ENCODE results near the gene LRRK2. TPM values are rescaled to one million over a fixed set of nuclear protein-coding genes. Genes with fewer than 3 reads are reported as not detected.

The LRRK2 gene
- total RNA-seq: 0.05 to 0.36 TPM (median 0.35 TPM) in 3 replicates
- long read RNA-seq: 0 reads

GRCh38 chr12:40224439-40225291, at the start of gene LRRK2:
Gene LRRK2 (plus strand): TSS chr12:40224997. CDS start chr12:40225132, 135 bp downstream.
- peak within 1 kb of the TSS; percentile 60 for H3K4me3 Mint-ChIP-seq (ENCODE audit: unreplicated experiment)
- H3K9me3 Mint-ChIP-seq (ENCODE audit: low read depth): peaks cover 2% of the 10 kb centered on the region
- H3K27me3 Mint-ChIP-seq (ENCODE audit: low read depth): peaks cover 33% of the 10 kb centered on the region
- peaks cover 10% of the 10 kb centered on the region for H3K4me1 Mint-ChIP-seq (ENCODE audit: low read depth)
- no peak within 1 kb of the TSS for H3K27ac Mint-ChIP-seq (ENCODE audit: unreplicated experiment)
- TF ChIP-seq CTCF (IDR thresholded peaks at IDR 0.05): peak; percentile 44
- H3K36me3 Mint-ChIP-seq (ENCODE audit: low read depth): no peaks in the 10 kb centered on the region
- DNase-seq (ENCODE audit: low spot score): peak; percentile 75

- TF ChIP-seq CTCF (IDR thresholded peaks at IDR 0.05): no peak
- H3K4me1 Mint-ChIP-seq (ENCODE audit: low read depth): no peaks in the 10 kb centered on the region
- H3K9me3 Mint-ChIP-seq (ENCODE audit: low read depth): peaks cover under 1% of the 10 kb centered on the region
- no peaks in the 10 kb centered on the region for H3K27me3 Mint-ChIP-seq (ENCODE audit: low read depth)
- no peaks in the 10 kb centered on the region for H3K36me3 Mint-ChIP-seq (ENCODE audit: low read depth)
- DNase-seq (ENCODE audit: low spot score): no peak
- H3K27ac Mint-ChIP-seq (ENCODE audit: unreplicated experiment): no peak overlapping the region
- H3K4me3 Mint-ChIP-seq (ENCODE audit: unreplicated experiment): no peak overlapping the region
These were observed 49.8 kb upstream of the LRRK2 start for GRCh38 chr12:40175045-40175444.

GRCh38 chr12:40175489-40175888, 49.3 kb upstream of the LRRK2 start:
- H3K27me3 Mint-ChIP-seq (ENCODE audit: low read depth): no peaks in the 10 kb centered on the region
- H3K4me1 Mint-ChIP-seq (ENCODE audit: low read depth): no peaks in the 10 kb centered on the region
- peaks cover 5% of the 10 kb centered on the region for H3K9me3 Mint-ChIP-seq (ENCODE audit: low read depth)
- no peak overlapping the region for H3K4me3 Mint-ChIP-seq (ENCODE audit: unreplicated experiment)
- H3K27ac Mint-ChIP-seq (ENCODE audit: unreplicated experiment): no peak overlapping the region
- no peaks in the 10 kb centered on the region for H3K36me3 Mint-ChIP-seq (ENCODE audit: low read depth)
- no peak for DNase-seq (ENCODE audit: low spot score)
- TF ChIP-seq CTCF (IDR thresholded peaks at IDR 0.05): no peak

- no peaks in the 10 kb centered on the region for H3K36me3 Mint-ChIP-seq (ENCODE audit: low read depth)
- DNase-seq (ENCODE audit: low spot score): no peak
- no peaks in the 10 kb centered on the region for H3K27me3 Mint-ChIP-seq (ENCODE audit: low read depth)
- peaks cover 5% of the 10 kb centered on the region for H3K9me3 Mint-ChIP-seq (ENCODE audit: low read depth)
- no peak for TF ChIP-seq CTCF (IDR thresholded peaks at IDR 0.05)
- no peaks in the 10 kb centered on the region for H3K4me1 Mint-ChIP-seq (ENCODE audit: low read depth)
- H3K4me3 Mint-ChIP-seq (ENCODE audit: unreplicated experiment): no peak overlapping the region
- no peak overlapping the region for H3K27ac Mint-ChIP-seq (ENCODE audit: unreplicated experiment)
These were observed 46.1 kb upstream of the LRRK2 start for GRCh38 chr12:40178701-40179100.

GRCh38 chr12:40181490-40181889, 43.3 kb upstream of the LRRK2 start:
- no peak for TF ChIP-seq CTCF (IDR thresholded peaks at IDR 0.05)
- DNase-seq (ENCODE audit: low spot score): no peak
- H3K36me3 Mint-ChIP-seq (ENCODE audit: low read depth): no peaks in the 10 kb centered on the region
- peaks cover 5% of the 10 kb centered on the region for H3K9me3 Mint-ChIP-seq (ENCODE audit: low read depth)
- H3K27ac Mint-ChIP-seq (ENCODE audit: unreplicated experiment): no peak overlapping the region
- H3K4me1 Mint-ChIP-seq (ENCODE audit: low read depth): no peaks in the 10 kb centered on the region
- H3K4me3 Mint-ChIP-seq (ENCODE audit: unreplicated experiment): no peak overlapping the region
- H3K27me3 Mint-ChIP-seq (ENCODE audit: low read depth): no peaks in the 10 kb centered on the region
